Pons (tissue), 1 donor: ENCODE data around the gene TMEM107.
"Not testable (repeated sequence)": the region's sequence is repeated elsewhere in the genome, so short reads cannot be mapped to it uniquely, and the experiment has no call there.

Experiments
- DNase-seq: peaks from one replicate; pipeline ENCODE4 v3.0.0-alpha.2; 2016; ENCODE audit warnings: low spot score

Gene TMEM107

GRCh38 chr17:8176197-8176940 lies at the start of gene TMEM107:
TSS of gene TMEM107 (minus strand) at chr17:8176380. CDS start at chr17:8176286, 94 bp downstream.
- peak; percentile 65 for DNase-seq

- no peak for DNase-seq
Observed at GRCh38 chr17:8224891-8225812, 49.0 kb upstream of the TMEM107 start.

GRCh38 chr17:8223356-8224126 lies 47.4 kb upstream of the TMEM107 start:
- DNase-seq, result peak; percentile 76

GRCh38 chr17:8222630-8223355 lies 46.6 kb upstream of the TMEM107 start:
- peak; percentile 91 for DNase-seq

- DNase-seq, result no peak
Observed at GRCh38 chr17:8222380-8222629, 46.1 kb upstream of the TMEM107 start.

GRCh38 chr17:8221663-8222379 lies 45.6 kb upstream of the TMEM107 start:
- peak; percentile 98 for DNase-seq

GRCh38 chr17:8220783-8221662 lies 44.8 kb upstream of the TMEM107 start:
- DNase-seq, result peak; percentile 97

DNA sequence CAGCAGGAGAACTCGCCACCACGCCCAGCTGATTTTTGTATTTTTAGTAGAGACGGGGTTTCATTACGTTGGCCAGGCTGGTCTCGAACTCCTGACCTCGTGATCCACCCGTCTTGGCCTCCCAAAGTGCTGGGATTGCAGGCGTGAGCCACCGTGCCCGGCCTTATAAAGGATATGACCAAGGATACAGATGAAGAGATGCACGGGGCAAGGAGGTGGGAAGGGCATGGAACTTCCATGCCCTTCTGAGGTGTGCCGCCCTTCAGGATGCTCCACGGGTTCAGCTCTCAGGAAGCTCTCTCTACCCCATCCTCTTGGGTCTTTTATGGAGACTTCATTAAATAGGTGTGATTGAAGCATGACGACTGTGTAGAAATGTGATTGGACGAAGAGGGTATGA lies 37.8 kb upstream of the TMEM107 start:
- not testable (repeated sequence) for DNase-seq

DNA sequence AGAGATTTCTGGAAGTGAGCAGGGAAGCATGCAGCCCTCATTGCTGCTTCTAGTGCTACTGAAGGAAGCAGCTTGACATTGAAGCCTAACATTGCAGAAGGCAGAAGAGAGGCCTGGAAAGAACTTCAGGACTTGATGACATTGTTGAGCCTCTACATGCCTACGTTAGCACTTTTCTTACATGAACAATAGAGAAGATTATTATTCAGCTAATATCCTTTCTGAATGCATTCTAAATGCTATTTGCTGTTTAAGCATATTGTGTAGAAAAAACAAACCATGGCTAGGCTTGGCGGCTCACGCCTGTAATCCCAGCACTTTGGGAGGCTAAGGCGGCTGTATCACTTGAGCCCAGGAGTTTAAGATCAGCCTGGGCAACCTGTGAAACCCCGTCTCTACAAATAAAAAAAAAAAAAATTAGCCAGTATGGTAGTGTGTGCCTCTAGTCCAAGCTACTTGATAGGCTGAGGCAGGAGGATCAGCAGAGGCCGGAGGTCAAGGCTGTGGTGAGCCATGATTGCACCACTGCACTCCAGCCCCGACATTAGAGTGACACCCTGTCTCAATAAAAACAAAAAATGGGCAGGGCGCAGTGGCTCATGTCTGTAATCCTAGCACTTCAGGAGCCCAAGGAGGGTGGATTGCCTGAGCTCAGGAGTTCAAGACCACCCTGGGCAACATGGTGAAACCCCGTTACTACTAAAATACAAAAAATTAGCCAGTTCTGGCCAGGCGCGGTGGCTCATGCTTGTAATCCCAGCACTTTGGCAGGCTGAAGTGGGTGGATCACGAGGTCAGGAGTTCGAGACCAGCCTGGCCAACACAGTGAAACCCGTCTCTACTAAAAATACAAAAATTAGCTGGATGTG lies 36.4 kb upstream of the TMEM107 start:
- DNase-seq, result no peak

DNA sequence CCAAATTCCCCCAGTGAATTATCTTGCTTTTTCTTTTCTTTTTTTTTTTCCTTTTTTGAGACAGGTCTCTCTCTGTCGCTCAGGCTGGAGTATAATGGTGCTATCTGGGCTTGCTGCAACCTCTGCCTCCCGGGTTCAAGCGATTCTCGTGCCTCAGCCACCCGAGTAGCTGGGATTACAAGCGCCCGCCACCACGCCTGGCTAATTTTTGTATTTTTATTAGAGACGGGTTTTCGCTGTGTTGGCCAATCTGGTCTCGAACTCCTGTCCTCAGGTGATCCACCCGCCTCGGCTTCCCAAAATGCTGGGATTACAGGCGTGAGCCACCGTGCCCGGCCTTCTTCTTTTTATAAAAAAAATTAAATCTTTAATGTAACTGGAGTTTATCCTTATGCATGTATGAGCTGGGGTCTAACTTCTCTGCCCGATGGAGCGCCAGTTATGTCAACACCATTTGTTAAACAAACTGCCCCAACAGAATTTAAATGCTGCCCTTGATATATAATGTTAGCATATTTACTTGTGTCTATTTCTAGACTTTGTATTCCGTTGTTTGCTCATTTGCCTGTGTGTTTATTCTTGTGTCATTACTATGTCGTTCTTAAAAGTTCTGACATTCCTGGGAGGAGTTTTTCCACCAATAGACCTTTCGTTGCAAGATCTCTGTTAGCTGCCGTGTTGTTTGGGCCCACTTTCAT lies 34.7 kb upstream of the TMEM107 start:
- no peak for DNase-seq

DNA sequence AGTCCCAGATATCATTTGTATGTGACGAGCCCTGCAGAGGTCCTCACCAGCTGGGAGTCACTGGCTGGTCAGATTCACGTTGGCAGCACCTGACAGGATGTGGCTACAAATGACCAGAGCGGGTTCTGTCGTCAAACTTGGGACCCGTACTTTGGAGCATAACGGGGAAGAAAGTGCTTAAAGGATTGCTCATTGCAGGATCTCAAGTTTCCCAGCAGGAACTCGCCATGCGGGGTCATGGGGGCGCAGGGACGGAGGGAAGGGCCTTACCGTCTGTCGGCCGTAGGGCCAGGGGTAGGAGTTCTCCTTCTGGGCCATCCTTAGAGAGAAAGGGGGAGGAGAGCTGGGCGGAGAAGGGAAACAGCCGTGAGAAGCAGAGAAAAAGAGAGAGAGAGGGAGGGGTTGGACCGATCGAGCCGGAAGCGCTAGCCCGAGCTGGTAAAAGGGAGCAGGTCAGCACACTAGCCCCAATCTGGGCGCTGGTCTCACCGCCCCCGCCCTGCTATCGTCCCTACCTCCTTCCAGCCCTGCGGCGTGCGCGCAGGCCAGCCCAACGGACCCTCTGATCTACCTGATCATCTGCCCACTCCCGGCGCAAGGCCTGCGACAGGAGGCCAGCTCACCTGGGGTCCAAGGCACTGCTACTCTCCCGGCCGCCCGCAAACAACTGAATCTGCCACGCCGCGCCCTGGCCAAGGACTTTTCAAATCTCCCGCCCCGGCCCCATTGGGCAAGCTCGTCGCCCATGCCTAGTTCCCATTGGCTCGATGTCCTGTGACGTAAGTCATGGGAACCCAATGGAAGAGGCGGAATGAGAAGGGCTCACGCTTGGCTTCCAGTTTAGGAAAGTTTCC lies 34.0 kb upstream of the TMEM107 start, which contains the start of gene AURKB:
Gene AURKB (minus strand): TSS at position 669 of the 854 bp plus-strand sequence. CDS start 351 bp downstream, at position 318.
- DNase-seq, result peak; percentile 99

GRCh38 chr17:8206536-8206935 lies 30.4 kb upstream of the TMEM107 start:
- no peak for DNase-seq

DNA sequence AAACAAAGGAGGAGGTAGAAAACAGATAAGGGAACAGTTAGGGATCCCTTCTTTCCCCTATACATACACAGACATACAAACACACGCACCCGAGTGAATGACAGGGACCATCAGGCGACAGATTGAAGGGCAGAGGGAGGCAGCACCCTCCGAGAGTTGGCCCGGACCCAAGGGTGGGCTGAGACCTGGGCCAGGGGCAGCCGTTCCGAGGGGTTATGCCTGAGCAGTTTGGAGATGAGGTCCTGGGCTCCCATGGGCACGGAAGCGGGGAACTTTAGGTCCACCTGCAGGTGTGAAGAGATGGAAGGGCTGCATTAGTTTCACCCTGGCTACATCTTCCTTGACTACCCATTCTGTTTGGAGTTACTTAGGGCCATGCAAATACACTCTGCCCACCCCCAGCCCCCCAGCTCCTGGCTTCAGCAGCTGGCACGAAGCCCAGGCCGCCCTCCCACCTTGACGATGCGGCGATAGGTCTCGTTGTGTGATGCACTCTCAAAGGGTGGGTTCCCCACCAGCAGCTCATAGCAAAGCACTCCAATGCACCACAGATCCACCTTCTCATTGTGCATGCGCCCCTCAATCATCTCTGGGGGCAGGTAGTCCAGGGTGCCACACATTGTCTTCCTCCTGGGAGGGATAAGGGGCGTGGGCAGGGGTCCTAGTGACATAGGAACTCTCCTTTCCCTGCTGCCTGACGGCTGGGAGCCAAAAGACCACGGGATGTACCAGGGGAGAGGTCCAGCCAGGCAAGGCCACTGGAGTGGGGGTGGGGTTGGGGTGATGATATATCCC lies 28.8 kb upstream of the TMEM107 start:
- no peak for DNase-seq

DNA sequence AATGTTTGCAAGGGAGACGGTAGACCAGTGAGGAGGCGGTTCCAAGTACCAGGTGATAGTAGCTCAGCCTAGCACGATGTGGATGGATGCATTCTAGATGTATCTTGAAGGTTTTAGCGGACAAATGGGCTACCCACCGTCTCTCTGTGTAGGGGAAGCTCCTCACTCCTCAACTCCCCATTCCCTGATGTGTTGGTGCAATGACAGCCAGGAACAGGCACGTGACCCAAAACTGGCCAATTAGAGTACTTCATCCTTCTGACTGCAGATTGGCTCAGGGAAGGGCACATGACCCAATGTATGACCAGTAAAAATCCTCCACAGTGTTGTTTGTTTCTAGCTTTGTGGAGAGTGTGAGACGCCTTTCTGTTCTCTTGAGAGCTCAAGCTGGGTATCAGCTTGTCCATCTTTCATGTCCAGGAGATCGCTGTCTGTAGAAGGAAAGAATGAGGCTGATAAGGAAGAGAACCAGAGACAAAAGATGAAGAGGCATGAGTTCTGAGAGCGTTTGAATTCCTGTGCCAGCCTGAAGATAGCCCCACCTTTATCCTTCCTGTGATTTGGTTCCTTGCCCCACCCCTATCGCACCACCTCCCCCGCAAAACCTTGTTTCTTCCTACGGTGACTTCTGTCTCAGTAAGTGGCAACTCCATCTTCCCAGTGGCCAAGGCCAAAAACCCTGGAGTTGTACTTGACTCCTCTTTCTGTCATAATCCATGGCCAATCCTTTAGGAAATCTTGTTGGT lies 16.1 kb upstream of the TMEM107 start:
- peak; percentile 100 for DNase-seq

DNA sequence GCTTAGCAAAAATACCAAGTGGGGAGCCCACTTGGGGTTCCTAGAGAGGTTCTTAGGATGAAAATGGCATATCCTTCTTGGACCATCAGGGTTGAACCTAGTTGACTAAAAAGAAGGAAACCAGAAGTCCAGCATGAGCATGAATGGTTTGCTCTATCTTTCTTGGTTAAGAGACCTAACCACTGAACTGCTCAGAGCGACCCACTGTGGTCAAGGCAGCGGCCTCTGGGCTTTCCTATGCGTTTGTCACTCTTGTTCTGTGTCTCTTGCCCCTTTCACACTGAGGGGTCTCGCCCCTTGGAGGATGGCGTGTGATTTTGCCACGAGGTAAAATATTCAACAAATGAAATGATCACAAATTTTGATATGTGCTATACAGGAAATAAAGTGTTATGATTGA lies 14.3 kb upstream of the TMEM107 start:
- no peak for DNase-seq
